Gastrocnemius medialis (tissue), 4 donors: ENCODE measurements around the gene DDT.
"Not testable (repeated sequence)": the region's sequence is repeated elsewhere in the genome, so short reads cannot be mapped to it uniquely, and the experiment has no call there.

Experiments used
- POLR2A ChIP-seq, 2 donors: fragments of 450-650 bp; IDR thresholded peaks; one replicate each; pipeline ENCODE4 v1.6.1; 2017; ENCODE audit warnings: antibody characterized with exemption in 2 of 2, mild to moderate bottlenecking in 2 of 2, moderate library complexity in 2 of 2
- TF ChIP-seq, protein P1 (sequence below), 5 experiments: fragments of 450-650 bp in 3 of 5; fragments of 200-600 bp in 2 of 5; sonication (generic) in 2 of 5; IDR thresholded peaks in 4 of 5; conservative IDR thresholded peaks in 1 of 5; 1 replicate in 4 of 5; 2 replicates in 1 of 5; pipeline ENCODE4 v1.5.1; 2016 to 2019; ENCODE audit warnings: antibody characterized with exemption in 5 of 5, mild to moderate bottlenecking in 3 of 5, moderate library complexity in 3 of 5

DNA sequence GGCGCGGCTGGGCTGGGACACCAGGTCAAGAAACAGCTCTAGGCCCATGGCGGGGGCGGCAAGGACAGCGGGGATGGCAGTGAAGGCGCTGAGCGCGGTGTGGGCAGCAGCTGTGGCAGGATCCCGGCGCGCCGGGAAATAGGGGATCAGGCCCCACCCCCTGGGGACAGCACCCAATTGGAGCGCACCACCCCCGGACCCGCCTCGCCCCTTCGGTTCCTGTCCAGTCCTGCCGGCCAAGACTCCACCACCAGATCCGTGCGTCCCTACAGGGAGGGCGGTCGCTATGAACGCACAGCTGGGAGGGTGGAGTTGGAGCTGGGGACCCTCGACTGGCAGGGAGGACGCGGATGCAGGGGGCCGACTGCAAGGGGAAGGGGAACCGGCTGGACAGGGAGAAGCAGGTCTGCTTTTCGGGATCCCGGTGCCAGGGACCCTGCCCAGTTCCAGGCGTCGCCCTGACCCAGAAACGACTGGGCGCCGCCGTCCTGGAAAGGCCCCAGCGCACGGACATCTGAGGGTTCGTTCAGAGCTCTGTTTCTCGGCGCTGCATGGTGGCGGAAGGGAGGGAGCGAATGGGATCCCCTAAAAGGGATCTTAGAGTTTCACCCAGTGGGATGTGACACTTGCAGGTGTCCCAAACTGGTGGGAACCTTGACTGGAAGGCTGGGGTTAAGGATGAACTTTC, 13.0 kb downstream of the DDT start, which contains the start of gene GSTT2B:
- not testable (repeated sequence) for TF ChIP-seq POLR2A (IDR thresholded peaks at IDR 0.05)
- TF ChIP-seq, protein P1, sequence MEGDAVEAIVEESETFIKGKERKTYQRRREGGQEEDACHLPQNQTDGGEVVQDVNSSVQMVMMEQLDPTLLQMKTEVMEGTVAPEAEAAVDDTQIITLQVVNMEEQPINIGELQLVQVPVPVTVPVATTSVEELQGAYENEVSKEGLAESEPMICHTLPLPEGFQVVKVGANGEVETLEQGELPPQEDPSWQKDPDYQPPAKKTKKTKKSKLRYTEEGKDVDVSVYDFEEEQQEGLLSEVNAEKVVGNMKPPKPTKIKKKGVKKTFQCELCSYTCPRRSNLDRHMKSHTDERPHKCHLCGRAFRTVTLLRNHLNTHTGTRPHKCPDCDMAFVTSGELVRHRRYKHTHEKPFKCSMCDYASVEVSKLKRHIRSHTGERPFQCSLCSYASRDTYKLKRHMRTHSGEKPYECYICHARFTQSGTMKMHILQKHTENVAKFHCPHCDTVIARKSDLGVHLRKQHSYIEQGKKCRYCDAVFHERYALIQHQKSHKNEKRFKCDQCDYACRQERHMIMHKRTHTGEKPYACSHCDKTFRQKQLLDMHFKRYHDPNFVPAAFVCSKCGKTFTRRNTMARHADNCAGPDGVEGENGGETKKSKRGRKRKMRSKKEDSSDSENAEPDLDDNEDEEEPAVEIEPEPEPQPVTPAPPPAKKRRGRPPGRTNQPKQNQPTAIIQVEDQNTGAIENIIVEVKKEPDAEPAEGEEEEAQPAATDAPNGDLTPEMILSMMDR (IDR thresholded peaks at IDR 0.05 in 4 of 5, conservative IDR thresholded peaks at IDR 0.05 in 1 of 5): not testable (repeated sequence)
